Measurements from ENCODE around the gene RNF187.

GRCh38 chr1:228452194-228453021, 34.8 kb upstream of the RNF187 start:
- no peak for TF ChIP-seq CTCF (IDR thresholded peaks at IDR 0.05)
- TF ChIP-seq POLR2A (IDR thresholded peaks at IDR 0.05; ENCODE audit: low read depth) = no peak
- no peak for TF ChIP-seq EP300 (IDR thresholded peaks at IDR 0.05)
- TF ChIP-seq POLR2AphosphoS5 (IDR thresholded peaks at IDR 0.05) = no peak

Measured in esophagus muscularis mucosa (tissue), 4 donors.